ENCODE results near the gene LSMEM2.
"Not testable (repeated sequence)": the region's sequence is repeated elsewhere in the genome, so short reads cannot be mapped to it uniquely, and the experiment has no call there.

The LSMEM2 gene

DNA sequence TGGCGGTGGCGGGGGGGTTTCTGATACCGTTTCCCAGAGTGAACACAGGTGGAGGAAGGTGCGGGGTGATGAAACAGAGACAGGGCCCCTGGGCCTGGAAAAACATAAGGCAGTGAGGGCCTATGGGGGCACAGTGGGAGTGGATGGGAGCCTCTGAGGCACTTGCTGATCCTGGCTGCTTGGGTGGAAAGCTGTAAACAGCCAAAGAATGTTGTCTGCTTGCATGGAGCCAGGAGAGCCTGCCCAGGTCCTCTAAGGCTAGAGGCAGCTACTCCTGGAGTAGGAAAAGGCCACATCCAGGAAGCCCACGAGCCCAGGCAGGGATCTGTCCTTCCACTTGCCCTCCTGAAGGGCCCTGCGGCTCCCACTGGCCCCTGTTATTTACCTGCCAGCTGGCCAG is 12.9 kb upstream of the LSMEM2 start:
- no peak for DNase-seq

DNA sequence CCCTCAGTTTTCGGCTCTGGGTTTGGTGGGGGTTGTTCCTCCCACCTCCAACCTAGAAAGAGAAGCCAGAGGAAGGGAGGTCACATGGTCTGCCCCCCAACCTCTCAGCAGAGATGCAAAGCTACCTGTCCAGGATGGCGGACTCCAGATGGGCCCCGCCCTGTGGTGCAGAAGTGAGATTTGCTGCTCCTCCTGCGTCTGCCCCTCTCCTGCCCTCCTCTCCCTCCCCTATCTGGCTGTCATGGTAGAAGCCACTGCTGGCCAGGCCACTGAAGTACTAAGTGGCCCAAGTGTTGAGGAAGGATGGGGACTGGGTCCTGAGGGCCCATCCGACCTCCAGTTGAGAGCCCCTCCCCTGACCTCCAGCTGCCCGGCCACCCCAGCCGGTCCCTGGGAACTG is 12.1 kb upstream of the LSMEM2 start:
- no peak for DNase-seq

DNA sequence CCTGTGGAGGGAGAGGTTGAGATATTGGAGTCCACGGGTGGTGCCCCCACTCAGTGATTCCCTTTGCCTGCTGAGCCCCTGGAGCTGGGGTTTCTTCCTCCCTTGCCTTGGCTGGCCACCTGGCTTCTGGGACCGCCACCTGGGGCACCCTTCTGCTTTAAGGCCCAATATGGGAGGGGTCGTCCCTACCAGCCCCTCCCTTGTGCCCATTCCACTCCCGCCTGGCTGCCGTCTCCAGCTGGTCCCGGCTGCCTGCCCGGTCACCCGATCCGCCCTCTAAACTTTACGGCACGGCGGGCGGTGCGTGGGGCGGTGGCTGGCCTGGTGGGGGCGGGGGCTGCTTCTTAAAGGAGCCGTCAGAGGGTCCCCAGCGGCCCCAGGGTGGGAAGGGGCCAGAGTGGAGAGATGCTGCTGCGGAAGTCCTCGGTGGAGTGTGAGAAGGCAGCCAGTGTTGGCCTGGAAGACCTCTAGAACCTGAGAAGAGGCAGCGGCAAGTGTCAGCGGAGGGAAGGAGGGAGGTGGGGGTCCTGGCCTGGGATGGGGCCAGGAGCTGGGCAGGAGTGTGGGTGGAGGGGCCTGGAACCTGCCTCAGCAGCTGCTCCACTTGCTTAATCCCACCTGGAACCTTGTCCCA is 11.5 kb upstream of the LSMEM2 start:
- DNase-seq, result no peak

DNA sequence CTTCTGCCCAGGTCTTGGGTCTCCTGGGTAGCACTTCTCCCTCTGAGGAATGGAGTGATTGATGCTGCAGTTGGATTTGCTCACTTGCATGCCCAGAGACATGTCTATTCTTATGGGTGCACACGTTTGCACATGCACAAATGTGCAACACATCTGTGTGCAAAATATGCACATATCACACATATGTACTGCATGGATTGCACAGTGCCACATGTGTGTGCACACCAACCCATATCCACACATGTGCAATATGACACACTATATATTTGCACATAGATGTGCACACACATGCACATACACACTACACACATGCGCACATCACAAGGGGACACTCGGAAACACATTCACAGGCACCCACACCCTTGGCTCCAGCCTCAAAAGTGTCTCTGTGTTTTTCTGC is 10.6 kb upstream of the LSMEM2 start:
- no peak for DNase-seq

DNA sequence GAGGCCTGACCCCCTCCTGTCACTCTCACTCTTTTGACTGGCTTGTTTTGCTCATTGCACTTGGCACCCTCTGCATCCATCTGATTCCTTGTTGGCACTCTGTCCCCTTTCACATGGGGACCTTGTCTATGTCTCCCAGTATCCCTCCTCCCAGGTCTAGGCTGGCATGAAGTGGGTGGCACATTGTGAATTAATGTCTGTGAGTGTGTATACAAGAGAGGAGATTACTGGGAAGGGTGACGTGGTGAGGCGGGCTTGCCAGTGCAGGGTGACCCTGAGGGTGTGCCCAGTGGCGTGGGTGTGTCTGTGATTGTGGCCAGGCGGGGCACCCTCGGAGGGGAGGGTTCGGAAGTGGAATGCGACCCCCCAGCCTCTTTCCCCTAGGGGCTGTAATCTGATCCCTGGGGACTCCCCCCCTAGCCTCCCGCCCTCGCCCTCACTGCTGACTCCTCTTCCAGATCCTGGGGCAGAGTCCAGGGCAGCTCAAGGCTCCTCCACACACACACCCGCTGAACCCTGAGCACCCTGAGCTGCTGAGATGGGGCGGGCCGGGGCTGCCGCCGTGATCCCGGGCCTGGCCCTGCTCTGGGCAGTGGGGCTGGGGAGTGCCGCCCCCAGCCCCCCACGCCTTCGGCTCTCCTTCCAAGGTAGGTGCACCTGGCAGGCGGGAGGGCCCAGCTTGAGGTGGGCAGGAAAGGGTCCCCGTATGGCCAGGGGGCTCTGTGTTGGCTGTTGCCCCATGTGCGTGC is 10.0 kb upstream of the LSMEM2 start, which contains the start of gene SEMA3B:
SEMA3B (plus strand) TSS at position 445 of the 749 bp plus-strand sequence; CDS start at position 539, 94 bp downstream.
- no peak for DNase-seq

DNA sequence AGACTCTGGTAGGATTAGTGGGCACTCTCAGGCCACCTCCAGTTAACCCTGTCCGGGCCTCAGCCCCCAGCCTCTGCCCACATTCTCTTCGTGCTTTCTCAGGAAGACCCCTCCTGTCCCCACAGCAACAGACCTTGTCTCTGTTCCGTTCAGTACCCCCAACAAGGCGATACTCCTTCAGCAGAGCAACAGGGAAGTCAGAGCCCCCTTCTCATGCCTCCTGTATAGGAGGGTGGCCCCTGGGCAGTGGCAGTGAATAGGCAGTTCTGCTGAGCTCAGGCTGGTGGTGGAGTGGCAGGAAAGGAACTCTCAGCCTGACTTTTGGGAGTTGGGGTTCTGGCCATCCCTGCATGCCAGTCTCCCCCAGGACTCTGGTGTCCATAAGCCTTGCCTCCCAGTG is 9.4 kb upstream of the LSMEM2 start:
- no peak for DNase-seq

DNA sequence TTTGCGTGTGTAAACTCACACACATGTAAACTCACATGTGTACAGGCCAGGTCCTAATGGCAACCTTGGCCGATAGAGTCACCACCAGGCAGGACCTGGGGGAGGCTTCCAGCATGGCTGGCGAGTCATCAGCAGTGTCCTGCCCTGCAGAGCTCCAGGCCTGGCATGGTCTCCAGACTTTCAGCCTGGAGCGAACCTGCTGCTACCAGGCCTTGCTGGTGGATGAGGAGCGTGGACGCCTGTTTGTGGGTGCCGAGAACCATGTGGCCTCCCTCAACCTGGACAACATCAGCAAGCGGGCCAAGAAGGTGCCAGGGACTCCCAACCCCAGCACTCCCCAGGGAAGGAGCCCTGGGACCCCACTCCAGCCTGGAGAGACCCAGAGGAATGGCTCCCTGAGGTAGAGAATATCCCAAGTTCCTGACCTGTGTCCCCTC is 8.9 kb upstream of the LSMEM2 start:
- no peak for DNase-seq

DNA sequence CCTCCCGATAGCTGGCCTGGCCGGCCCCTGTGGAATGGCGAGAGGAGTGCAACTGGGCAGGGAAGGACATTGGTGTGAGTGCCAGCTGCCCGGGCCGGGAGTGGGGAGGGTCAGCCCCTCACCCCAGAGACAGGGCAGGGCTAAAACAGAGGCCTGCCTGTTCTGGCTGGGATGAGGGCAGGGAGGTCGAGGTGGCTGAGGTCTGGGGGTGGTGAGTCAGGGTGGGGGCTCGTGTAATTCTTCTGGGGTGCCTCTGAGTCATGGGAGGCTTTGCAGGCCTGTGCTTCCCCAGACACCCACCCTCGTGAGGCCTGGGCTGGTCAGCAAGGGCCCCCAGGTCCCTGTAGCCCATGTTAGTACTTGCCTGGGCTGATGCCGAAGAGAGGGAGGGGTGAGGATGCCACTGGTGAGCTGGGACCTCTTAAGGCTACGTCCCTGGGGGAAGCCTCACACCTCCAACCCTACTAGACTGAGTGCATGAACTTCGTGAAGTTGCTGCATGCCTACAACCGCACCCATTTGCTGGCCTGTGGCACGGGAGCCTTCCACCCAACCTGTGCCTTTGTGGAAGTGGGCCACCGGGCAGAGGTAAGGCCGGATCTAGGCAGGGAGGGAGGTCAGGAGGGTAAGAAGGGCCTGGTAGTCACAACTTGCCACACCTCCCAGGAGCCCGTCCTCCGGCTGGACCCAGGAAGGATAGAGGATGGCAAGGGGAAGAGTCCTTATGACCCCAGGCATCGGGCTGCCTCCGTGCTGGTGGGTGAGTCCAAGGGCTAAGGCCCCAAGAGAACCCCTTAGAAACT is 8.3 kb upstream of the LSMEM2 start:
- no peak for DNase-seq

DNA sequence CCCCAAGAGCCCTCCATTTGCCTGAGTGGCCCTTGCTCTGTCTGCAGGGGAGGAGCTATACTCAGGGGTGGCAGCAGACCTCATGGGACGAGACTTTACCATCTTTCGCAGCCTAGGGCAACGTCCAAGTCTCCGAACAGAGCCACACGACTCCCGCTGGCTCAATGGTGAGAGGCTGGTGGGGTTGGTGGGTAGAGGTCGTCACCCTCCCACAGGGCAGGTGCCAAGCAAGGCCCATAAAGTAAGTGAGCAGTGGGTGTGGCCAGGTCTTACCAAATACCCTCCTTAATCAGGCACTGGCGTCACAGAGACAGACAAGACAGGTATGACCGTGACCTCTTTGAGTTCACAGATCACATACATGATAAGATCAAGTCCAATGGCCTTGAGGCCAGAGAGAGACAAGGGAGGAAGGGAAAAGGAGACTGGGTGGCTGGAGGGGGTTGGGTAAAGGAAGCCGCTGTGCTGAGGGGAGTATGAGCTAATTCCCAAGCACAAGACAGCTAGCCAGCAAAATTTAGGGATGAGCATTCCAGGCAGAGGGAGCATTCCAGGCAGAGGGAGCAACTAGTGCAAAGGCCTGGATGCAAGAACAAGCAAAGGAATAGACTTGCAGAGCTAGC is 7.5 kb upstream of the LSMEM2 start:
- DNase-seq, result no peak

DNA sequence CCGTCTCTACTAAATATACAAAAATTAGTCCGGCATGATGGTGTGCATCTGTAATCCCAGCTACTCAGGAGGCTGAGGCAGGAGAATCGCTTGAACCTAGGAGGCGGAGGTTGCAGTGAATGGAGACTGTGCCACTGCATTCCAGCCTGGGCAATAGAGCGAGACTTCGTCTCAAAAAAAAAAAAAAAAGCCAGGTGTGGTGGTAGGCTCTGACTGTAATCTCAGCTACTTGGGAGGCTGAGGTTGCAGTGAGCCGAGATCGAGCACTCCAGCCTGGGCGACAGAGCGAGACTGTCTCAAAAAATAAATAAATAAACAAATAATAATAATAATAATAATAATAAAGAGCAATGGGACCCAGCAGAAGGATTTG is 6.4 kb upstream of the LSMEM2 start:
- DNase-seq, result not testable (repeated sequence)

DNA sequence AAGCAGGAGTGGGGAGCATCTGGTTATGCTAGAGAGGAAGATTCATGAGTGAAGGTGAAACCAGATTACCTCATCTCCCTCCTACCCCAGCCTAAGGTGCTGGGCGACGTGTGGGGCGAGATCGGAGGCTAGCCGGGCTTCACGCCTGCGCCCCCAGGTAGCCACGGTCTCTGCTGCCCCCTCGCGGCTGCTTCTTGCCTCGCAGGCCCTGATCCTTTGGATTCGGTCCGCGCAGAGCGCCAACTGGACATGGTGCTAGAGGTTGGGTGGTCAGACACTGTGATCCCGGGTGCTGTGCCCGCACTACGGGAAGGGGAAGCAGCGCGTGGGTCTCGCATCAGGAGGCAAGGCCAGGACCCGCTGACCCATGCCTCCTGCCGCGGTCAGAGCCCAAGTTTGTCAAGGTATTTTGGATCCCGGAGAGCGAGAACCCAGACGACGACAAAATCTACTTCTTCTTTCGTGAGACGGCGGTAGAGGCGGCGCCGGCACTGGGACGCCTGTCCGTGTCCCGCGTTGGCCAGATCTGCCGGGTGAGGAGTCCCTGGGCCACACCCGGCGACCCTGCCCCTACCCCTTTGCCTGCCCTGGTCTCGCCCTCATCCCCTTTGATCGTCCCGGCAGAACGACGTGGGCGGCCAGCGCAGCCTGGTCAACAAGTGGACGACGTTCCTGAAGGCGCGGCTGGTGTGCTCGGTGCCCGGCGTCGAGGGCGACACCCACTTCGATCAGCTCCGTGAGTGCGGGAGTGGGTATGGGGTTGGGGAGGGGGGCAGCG is 5.8 kb upstream of the LSMEM2 start:
- DNase-seq, result peak; percentile 88

DNA sequence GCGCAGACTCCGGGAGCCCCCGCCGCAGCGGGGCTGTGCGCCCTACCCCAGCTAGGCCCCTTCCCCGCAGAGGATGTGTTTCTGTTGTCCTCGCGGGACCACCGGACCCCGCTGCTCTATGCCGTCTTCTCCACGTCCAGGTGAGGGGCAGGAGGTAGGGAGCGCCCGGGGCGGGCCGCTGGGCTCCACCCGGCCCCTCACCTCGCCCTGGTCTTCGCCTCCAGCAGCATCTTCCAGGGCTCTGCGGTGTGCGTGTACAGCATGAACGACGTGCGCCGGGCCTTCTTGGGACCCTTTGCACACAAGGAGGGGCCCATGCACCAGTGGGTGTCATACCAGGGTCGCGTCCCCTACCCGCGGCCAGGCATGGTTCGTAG is 5.2 kb upstream of the LSMEM2 start:
- no peak for DNase-seq

DNA sequence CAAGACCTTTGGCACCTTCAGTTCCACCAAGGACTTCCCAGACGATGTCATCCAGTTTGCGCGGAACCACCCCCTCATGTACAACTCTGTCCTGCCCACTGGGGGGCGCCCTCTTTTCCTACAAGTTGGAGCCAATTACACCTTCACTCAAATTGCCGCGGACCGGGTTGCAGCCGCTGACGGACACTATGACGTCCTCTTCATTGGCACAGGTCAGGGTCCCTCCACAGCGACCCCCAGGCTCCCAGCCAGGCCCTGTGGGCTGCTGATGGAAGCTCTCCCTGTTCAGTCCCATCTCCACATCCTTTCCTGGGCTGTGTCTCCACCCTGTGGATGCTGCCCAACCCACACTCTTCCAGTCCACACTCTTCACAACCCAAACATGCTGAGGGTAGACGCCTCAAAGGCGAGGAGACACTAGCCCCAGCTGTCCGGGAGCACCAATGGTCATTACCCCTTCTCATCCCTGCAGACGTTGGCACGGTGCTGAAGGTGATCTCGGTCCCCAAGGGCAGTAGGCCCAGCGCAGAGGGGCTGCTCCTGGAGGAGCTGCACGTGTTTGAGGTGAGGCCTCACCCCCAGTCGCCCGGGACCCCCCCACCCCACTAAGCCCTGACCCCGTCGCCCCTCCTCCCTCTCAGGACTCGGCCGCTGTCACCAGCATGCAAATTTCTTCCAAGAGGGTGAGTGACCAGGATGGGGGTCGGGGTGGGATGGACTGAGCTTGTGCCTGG is 4.3 kb upstream of the LSMEM2 start:
- peak; percentile 77 for DNase-seq

DNA sequence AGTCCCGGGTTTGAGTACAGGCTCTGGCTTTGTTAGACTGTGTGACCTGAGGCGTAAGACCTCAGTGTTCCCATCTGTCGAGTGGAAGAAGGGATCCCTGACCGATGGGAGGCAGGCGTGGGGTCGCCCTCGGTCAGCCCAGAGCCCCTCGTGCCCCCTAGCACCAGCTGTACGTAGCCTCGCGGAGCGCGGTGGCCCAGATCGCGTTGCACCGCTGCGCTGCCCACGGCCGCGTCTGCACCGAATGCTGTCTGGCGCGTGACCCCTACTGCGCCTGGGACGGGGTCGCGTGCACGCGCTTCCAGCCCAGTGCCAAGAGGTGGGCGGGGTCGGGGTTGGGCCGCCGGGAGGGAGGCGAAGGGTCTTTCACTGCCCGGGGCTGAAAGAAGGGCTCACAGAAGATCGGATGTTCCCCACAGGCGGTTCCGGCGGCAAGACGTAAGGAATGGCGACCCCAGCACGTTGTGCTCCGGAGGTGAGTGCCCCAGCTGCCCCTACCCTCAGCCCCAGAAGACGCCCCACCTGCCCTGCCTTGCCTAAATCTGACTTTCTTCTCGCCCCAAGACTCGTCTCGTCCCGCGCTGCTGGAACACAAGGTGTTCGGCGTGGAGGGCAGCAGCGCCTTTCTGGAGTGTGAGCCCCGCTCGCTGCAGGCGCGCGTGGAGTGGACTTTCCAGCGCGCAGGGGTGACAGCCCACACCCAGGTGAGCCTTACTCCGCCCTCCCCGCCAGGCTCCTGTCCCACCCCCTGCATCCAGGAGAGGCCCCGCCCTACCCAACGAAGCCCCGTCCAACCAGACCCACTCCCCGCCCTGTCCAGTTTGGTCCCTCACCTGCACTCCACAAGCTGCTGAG is 3.5 kb upstream of the LSMEM2 start:
- no peak for DNase-seq

DNA sequence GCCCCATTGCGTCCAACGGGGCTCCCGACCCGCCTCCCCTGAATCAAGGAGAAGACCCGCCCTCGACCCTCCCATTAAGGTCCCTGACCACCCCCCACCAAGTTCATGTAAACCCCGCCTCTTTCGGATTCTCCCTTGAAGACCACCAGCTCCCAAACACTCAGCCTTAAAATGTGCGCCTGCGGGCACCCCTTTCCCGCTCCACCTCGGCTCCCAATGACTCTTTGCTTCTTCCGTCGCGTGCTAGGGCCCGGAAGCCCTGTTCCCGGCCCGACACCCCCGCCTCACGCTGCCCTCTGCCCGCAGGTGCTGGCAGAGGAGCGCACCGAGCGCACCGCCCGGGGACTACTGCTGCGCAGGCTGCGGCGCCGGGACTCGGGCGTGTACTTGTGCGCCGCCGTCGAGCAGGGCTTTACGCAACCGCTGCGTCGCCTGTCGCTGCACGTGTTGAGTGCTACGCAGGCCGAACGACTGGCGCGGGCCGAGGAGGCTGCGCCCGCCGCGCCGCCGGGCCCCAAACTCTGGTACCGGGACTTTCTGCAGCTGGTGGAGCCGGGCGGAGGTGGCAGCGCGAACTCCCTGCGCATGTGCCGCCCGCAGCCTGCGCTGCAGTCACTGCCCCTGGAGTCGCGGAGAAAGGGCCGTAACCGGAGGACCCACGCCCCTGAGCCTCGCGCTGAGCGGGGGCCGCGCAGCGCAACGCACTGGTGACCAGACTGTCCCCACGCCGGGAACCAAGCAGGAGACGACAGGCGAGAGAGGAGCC is 2.7 kb upstream of the LSMEM2 start:
- DNase-seq, result no peak

DNA sequence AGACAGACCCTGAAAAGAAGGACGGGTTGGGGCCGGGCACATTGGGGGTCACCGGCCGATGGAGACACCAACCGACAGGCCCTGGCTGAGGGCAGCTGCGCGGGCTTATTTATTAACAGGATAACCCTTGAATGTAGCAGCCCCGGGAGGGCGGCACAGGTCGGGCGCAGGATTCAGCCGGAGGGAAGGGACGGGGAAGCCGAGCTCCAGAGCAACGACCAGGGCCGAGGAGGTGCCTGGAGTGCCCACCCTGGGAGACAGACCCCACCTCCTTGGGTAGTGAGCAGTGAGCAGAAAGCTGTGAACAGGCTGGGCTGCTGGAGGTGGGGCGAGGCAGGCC is 2.2 kb upstream of the LSMEM2 start:
- no peak for DNase-seq

DNA sequence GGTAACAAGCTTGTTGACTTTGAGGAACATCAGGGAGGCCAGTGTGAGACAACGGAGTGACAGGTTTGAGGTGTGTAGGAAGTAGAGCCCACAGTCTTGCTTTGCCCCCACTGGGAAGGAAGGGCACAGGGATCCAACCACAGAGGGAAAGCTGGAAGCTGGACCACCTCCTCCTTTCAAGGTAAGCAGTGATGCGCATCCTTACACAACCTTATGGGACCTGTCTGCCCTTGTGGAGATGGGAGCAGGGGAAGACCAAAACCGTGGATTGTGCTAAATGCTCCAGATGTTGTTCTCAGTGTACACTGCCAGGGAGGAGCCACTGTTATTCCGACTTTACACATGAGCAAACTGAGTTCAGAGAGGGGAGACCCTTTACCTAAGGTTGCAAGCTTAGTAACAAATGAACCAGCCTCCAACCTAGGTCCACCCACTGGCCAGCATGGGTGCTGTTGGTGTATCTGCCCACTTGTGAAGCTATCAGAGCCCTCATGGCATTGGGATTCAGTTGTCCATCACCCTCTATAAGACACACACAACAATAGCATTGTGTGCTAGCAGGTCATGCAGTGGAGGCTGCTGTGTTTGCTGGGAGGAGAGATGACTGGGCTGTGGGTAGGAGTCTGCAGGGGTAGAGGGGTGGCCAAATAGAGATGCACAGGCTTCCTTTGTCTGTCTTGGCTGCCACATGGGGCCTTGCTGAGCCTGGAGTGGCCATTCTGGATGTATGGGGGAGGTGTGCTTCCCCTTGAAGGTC is 586 bp upstream of the LSMEM2 start:
- no peak for DNase-seq

DNA sequence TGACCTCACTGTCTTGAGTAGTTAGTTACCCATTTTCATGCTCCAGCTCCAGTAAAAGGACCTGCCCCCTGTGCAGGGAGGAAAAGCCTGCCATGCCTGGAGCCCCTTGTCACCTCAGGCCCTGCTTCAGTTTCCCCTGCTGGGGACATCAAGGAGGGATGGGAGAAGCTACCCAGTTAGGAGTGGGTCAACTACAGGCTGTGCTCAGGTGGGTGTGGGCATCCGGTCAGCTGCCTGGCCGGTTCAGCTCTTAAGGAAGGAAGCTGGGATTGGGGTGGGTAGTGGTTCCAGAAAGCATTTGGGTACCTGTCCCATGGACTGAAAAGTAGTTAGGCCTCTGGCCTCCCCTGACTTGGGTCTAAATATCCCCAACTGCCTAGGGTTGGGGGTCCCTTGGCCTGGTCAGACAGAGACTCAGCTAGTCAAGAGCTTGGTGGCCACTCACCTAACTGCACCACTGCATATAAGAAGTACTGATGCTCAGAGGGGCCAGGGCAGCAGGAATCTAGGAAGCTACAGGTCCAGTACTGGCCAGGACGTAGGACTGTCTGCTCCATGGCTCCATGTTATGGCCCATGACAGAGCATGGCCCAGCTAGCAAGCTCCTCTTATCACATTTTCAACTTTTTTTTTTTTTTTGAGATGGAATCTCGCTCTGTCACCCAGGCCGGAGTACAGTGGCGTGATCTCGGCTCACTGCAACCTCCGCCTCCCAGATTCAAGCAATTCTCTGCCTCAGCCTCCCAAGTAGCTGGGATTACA is 549 bp downstream of the LSMEM2 start:
- DNase-seq, result no peak

DNA sequence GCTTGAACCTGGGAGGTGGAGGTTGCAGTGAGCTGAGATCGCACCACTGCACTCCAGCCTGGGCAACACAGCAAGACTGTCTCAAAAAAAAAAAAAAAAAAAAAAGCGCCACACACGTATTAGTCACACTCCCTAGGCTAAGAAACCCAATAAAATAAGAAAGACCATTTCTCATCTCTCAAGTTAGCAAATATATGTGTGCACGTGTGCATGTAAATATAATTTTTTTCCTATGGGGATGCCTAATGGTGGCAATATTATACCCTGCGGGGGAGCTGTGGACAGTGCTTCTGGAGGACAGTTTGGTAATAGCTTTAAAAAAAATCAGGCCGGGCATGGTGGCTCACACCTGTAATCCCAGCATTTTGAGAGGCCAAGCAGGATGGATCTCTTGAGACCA is 5.2 kb downstream of the LSMEM2 start:
- DNase-seq, result not testable (repeated sequence)
